Calu3 (cell line): ENCODE data around the gene UBE2C. TPM values are rescaled to one million over a fixed set of nuclear protein-coding genes. Genes with fewer than 3 reads are reported as not detected.

Experiments used
- BruUV-seq: library from RNA; stranded (reverse); fragments of 400-500 nt; replicated peaks from 2 replicates; lab custom pipeline; 2021; lab: Mats Ljungman, UMichigan
- CTCF ChIA-PET: fragments of 300-600 bp; sonication (Branson Sonifier 250); formaldehyde crosslinking; loops from one replicate; lab custom pipeline; 2022; ENCODE audit warnings: antibody characterized with exemption; lab: Charles Lee
- DNase-seq: peaks from one replicate; pipeline ENCODE4 v3.0.0; 2022
- H3K27ac Mint-ChIP-seq: one replicate; pipeline ENCODE4 v1.8.0; 2022; ENCODE audit warnings: mixed read lengths; ENCODE audit not compliant: unreplicated experiment
- H3K27me3 Mint-ChIP-seq: one replicate; pipeline ENCODE4 v1.8.0; 2022; ENCODE audit warnings: mixed read lengths; ENCODE audit not compliant: unreplicated experiment
- H3K36me3 Mint-ChIP-seq: one replicate; pipeline ENCODE4 v1.8.0; 2022; ENCODE audit warnings: mild to moderate bottlenecking, moderate library complexity, mixed read lengths; ENCODE audit not compliant: insufficient read depth, unreplicated experiment
- H3K4me1 Mint-ChIP-seq: one replicate; pipeline ENCODE4 v1.8.0; 2022; ENCODE audit warnings: mild to moderate bottlenecking, low read depth, mixed read lengths; ENCODE audit not compliant: unreplicated experiment
- H3K4me3 Mint-ChIP-seq: one replicate; pipeline ENCODE4 v1.8.0; 2022; ENCODE audit warnings: mild to moderate bottlenecking, low read depth, moderate library complexity, mixed read lengths; ENCODE audit not compliant: unreplicated experiment
- H3K9me3 Mint-ChIP-seq: one replicate; pipeline ENCODE4 v1.8.0; 2022; ENCODE audit warnings: low read depth, mixed read lengths; ENCODE audit not compliant: unreplicated experiment
- intact Hi-C: fragments of 100-400 bp; cut with micrococcal nuclease; formaldehyde crosslinking; loops from one replicate; pipeline ENCODE4 v1.10.0; 2022; ENCODE audit not compliant: unreplicated experiment
- total RNA-seq: library from RNA; stranded (reverse); gene quantifications from 2 replicates; pipeline ENCODE4 v1.2.3, GENCODE V29; 2022
- TF ChIP-seq, protein P1 (sequence below): fragments of 200-600 bp; IDR thresholded peaks from one replicate; pipeline ENCODE4 v1.8.0; 2022; ENCODE audit warnings: antibody characterized with exemption; ENCODE audit not compliant: unreplicated experiment

UBE2C gene
- total RNA-seq, 1 experiment from 2014 or later: 210 TPM

DNA sequence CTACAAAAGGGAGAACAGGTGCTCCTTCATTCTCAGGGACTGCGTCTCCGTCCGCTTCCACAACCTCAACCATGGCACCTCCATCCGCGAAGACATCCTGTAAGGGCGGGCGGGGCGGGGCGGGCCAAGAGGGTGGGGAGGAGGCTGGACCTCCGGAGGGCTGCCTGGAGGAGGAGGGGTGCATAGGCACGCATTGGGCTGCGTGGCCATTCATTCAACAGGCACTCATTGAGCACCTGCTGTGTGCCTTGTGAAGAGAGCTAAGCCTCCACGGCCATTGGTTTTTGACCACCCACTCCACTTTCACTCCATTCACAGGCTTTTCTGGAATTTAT lies 45.4 kb downstream of the UBE2C start:
- Mint-ChIP-seq H3K9me3 (peaks cover 3% of the 10 kb centered on the region), H3K27ac (peak overlapping the region; percentile 79), H3K4me3 (peak overlapping the region; percentile 94), H3K27me3 (no peaks in the 10 kb centered on the region), H3K36me3 (peaks cover 26% of the 10 kb centered on the region), H3K4me1 (peaks cover 38% of the 10 kb centered on the region)
- TF ChIP-seq, protein P1, sequence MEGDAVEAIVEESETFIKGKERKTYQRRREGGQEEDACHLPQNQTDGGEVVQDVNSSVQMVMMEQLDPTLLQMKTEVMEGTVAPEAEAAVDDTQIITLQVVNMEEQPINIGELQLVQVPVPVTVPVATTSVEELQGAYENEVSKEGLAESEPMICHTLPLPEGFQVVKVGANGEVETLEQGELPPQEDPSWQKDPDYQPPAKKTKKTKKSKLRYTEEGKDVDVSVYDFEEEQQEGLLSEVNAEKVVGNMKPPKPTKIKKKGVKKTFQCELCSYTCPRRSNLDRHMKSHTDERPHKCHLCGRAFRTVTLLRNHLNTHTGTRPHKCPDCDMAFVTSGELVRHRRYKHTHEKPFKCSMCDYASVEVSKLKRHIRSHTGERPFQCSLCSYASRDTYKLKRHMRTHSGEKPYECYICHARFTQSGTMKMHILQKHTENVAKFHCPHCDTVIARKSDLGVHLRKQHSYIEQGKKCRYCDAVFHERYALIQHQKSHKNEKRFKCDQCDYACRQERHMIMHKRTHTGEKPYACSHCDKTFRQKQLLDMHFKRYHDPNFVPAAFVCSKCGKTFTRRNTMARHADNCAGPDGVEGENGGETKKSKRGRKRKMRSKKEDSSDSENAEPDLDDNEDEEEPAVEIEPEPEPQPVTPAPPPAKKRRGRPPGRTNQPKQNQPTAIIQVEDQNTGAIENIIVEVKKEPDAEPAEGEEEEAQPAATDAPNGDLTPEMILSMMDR: no peak
- CTCF ChIA-PET: interaction anchor here (0.6 kb wide), 1 partner anchor 517 kb away, joined by 3 read pairs; no protein-coding TSS in a partner anchor
- intact Hi-C loops: no loop called here
- DNase-seq: no peak
- BruUV-seq: no TSS peak

DNA sequence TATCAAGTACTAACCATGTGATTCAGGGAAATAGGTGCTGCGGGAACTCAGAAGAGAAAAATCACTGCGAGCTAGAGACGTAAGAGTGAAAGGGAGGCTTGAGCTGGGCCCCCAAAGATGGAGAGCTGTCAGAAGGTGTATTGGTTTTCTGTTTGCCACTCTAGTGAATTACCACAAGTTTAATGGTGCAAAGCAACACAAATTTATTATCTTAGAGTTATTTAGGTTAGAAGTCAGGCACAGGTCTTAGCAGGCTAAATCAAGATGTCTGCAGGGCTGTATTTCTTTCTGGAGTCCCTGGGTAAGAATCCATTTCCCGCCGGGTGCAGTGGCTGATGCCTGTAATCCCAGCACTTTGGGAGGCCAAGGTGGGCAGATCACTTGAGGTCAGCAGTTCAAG lies 47.5 kb downstream of the UBE2C start:
- intact Hi-C loops: no loop called here
- peaks cover 3% of the 10 kb centered on the region for H3K9me3 Mint-ChIP-seq
- CTCF ChIA-PET: no interaction called here
- H3K36me3 Mint-ChIP-seq: peaks cover 26% of the 10 kb centered on the region
- TF ChIP-seq, protein P1: no peak
- no TSS peak for BruUV-seq
- H3K27ac Mint-ChIP-seq: no peak overlapping the region
- no peaks in the 10 kb centered on the region for H3K27me3 Mint-ChIP-seq
- H3K4me1 Mint-ChIP-seq: peaks cover 38% of the 10 kb centered on the region
- DNase-seq: no peak
- no peak overlapping the region for H3K4me3 Mint-ChIP-seq

DNA sequence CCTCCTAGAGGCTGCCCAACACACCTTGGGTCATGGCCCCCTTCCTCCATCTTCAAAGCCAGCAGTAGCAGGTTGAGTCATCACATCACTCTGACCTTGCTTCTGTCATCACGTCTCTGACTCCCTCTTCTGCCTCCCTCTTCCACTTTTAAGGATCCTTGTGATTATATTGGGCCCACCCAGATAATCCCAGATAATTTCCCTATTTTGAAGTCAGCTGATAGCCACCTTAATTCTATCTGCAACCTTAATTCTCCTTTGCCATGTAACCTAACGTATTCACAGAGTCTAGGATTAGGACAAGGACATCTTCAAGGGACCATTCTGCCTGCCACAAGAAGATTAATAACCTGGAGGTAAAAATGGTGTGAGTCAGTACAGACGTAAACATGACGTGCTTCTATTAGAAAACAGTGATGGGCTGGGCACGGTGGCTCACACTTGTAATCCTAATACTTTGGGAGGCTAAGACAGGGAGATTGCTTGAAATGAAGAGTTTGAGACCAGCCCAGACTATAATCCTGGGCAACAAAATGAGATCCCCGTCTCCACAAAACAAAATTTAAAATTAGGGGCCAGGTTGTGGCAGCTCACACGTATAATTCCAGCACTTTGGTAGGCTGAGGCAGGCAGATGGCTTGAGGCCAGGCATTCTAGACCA lies 48.2 kb downstream of the UBE2C start:
- BruUV-seq: no TSS peak
- no peaks in the 10 kb centered on the region for H3K27me3 Mint-ChIP-seq
- H3K4me3 Mint-ChIP-seq: no peak overlapping the region
- H3K9me3 Mint-ChIP-seq: peaks cover 3% of the 10 kb centered on the region
- TF ChIP-seq, protein P1: no peak
- H3K4me1 Mint-ChIP-seq: peaks cover 38% of the 10 kb centered on the region
- no peak for DNase-seq
- peaks cover 26% of the 10 kb centered on the region for H3K36me3 Mint-ChIP-seq
- H3K27ac Mint-ChIP-seq: no peak overlapping the region
- CTCF ChIA-PET: no interaction called here
- intact Hi-C loops: no loop called here

DNA sequence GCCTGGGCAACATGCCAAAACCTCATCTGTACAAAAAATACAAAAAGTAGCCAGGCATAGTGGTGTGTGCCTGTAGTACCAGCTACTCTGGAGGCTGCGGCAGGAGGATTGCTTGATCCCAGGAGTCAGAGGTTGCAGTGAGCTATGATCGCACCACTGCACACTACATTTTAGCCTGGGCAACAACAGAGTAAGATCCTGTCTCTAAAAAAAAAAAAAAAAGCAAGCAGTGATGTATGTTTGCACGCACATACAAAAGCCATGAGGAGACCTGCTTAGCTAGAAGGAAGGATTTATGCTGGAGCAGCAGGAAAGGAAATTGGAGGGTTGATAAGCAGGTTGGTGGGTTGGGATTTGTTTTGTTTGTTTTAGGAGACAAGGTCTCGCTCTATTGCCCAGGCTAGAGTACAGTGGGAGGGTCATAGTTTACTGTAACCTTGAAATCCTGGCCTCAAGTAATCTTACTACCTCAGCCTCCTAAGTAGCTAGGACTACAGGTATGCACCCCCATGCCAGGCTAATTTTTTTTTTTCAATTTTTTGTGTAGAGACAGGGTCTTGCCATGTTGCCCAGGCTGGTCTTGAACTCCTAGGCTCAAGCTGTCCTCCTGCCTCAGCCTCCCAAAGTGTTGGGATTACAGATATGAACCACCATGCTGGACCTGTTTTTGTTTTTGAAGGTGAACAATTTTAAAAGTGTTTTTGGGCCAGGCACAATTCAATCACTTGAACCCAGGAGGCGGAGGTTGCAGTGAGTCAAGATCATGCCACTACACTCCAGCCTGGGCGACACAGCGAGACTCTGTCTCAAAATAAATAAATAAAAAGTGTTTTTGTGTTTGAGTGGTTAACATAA lies 49.0 kb downstream of the UBE2C start:
- CTCF ChIA-PET: no interaction called here
- intact Hi-C loops: no loop called here
- BruUV-seq: no TSS peak
- H3K27ac Mint-ChIP-seq: no peak overlapping the region
- peaks cover 38% of the 10 kb centered on the region for H3K4me1 Mint-ChIP-seq
- no peaks in the 10 kb centered on the region for H3K27me3 Mint-ChIP-seq
- DNase-seq: peak; percentile 30
- H3K9me3 Mint-ChIP-seq: peaks cover 3% of the 10 kb centered on the region
- H3K4me3 Mint-ChIP-seq: no peak overlapping the region
- H3K36me3 Mint-ChIP-seq: peaks cover 21% of the 10 kb centered on the region
- TF ChIP-seq, protein P1: no peak
